ENCODE data around the gene HHIPL1. TPM values are rescaled to one million over a fixed set of nuclear protein-coding genes. Genes with fewer than 3 reads are reported as not detected.

The HHIPL1 gene
- total and polyA plus RNA-seq, 2 of the 8 experiments (the other 6 are each of a cell fraction or from before 2014, with no cell fraction given): 1.5 to 2.6 TPM

DNA sequence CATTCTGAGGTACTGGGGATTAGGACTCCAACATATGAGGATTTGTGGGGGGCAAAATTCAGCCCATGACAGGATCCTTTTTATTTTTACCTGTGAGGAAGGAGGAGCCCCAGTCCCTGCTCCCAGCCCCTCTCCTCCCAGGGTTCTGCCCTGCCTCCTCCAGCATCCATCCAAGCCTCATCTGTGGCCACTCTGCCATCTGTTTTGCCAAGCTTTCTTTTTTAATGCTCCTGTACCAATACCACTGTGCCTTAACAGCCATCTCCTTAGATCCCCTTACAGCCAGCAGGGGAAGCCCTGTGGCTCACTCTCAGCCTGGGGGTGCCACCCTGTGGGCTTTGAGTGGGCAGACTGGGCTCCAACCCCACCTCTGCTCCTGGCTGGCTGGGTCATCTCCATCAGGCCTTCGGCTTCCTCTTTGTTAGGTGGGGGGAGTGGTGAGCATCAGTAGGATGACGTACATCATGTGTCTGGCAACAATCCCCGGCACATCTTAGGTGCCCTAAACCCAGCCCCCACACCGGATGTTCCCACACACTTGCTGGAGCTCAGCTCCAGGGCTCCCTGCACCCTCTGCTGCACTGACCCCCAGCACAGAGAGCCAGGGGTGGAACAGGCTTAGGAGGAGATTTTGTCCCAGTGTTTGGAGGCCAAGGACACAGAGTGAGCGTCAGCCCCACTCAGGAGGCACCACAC is 79.4 kb downstream of the HHIPL1 start:
- no peak overlapping the region for H3K9ac ChIP-seq (replicated peaks in 1 of 4; ENCODE audit: extremely low read depth in 1 of 4, low read depth in 3 of 4, low read length in 3 of 4)
- no peak overlapping the region for H2AFZ ChIP-seq (ENCODE audit: low read length)
- no peak overlapping the region for H2BK5ac ChIP-seq (ENCODE audit: low read depth, low read length)
- no peaks in the 10 kb centered on the region for H3K9me3 ChIP-seq (ENCODE audit: insufficient read depth in 2 of 2, low read depth in 1 of 2, low read length in 1 of 2)
- no peaks in the 10 kb centered on the region for H3K27me3 ChIP-seq (replicated peaks in 1 of 4; ENCODE audit: control insufficient read depth in 3 of 4, extremely low read depth in 1 of 4, insufficient read depth in 3 of 4, low read length in 3 of 4)
- no peaks in the 10 kb centered on the region for H3K79me2 ChIP-seq (ENCODE audit: control insufficient read depth in 1 of 2, insufficient read depth in 2 of 2, low read length in 2 of 2)
- no peaks in the 10 kb centered on the region for H3K36me3 ChIP-seq (ENCODE audit: control insufficient read depth in 2 of 4, insufficient read depth in 4 of 4, low read length in 3 of 4)
- H4K20me1 ChIP-seq (replicated peaks in 1 of 2; ENCODE audit: control insufficient read depth in 1 of 2, insufficient read depth in 2 of 2, low read length in 2 of 2): peaks cover 0 to 1% of the 10 kb centered on the region in 2 experiments
- peak overlapping the region; percentile 38; the same call in 1 of the 2 replicates for H4K8ac ChIP-seq (ENCODE audit: extremely low read depth, insufficient read depth, low read length)
- H2BK12ac ChIP-seq (ENCODE audit: low read depth, low read length): no peak overlapping the region
- H3K4me1 ChIP-seq (replicated peaks in 1 of 4; ENCODE audit: control insufficient read depth in 3 of 4, insufficient read depth in 4 of 4, low read length in 3 of 4): peaks cover 0 to 6% (median under 1%) of the 10 kb centered on the region in 4 experiments; a peak in 1 of 7 replicates
- H3K4ac ChIP-seq (replicated peaks; ENCODE audit: insufficient read length, low read depth, low read length): no peak overlapping the region
- H3K4me3 ChIP-seq (ENCODE audit: extremely low read depth in 1 of 4, insufficient read depth in 2 of 4, low read depth in 3 of 4, low read length in 4 of 4): no peak overlapping the region
- WGBS, 2 experiments (ENCODE audit: extremely low coverage in 1 of 2, insufficient coverage in 1 of 2, insufficient read length in 1 of 2, insufficient replicate concordance in 2 of 2, low coverage in 1 of 2, low lambda C conversion rate in 2 of 2, missing lambda C conversion rate in 1 of 2): 90% methylated on average over 5 of the region's 5 CpGs; no CpG with 5 or more reads in 1 of the 2 experiments
- FAIRE-seq (no peak), DNase-seq (ENCODE audit: low read depth in 1 of 2, low spot score in 2 of 2) (no peak)
- no peak overlapping the region for H2AK5ac ChIP-seq (ENCODE audit: low read depth, low read length)
- no peak overlapping the region for H2BK120ac ChIP-seq (replicated peaks; ENCODE audit: low read depth, low read length)
- H4K5ac ChIP-seq (ENCODE audit: insufficient read length, low read depth, low read length): no peak overlapping the region
- H3K23ac ChIP-seq (ENCODE audit: insufficient read length): no peak overlapping the region
- H3K27ac ChIP-seq (ENCODE audit: low read depth, low read length): no peak overlapping the region
- H3K18ac ChIP-seq (ENCODE audit: extremely low read depth, low read length): no peak overlapping the region
- H3K56ac ChIP-seq (replicated peaks; ENCODE audit: insufficient read length, low read depth, low read length): no peak overlapping the region
- ChIA-PET POLR2A (ENCODE audit: partially characterized antibody) (no interaction called here), CTCF (ENCODE audit: partially characterized antibody) (interaction anchor here (1.0 to 18.9 kb wide), 4 partner anchors 23 to 171 kb away, joined by 3 to 237 read pairs (median 3); no protein-coding TSS in a partner anchor)
- H2BK15ac ChIP-seq (ENCODE audit: low read length): 0 out of 2 replicates have a peak overlapping the region, but pooled peaks have one; percentile 10
- no peak overlapping the region for H3K14ac ChIP-seq (ENCODE audit: insufficient read length)
- H3K79me1 ChIP-seq (ENCODE audit: low read depth, low read length): no peaks in the 10 kb centered on the region
- H4K91ac ChIP-seq (replicated peaks; ENCODE audit: insufficient read length, low read length): no peak overlapping the region
- no peak overlapping the region for H3K4me2 ChIP-seq (ENCODE audit: insufficient read depth in 1 of 2, low read depth in 2 of 2, low read length in 2 of 2)
- no peaks in the 10 kb centered on the region for H3K23me2 ChIP-seq (ENCODE audit: low read depth, low read length)
- H2BK20ac ChIP-seq (ENCODE audit: low read length): no peak overlapping the region
- TF ChIP-seq CREB1 (IDR thresholded peaks at IDR 0.05): no peak
- TF ChIP-seq BRCA1 (IDR thresholded peaks at IDR 0.05; ENCODE audit: low read depth, low read length): no peak
- TF ChIP-seq RFX5 (IDR thresholded peaks at IDR 0.05; ENCODE audit: borderline replicate concordance, low read depth, low read length): no peak
- no peak for TF ChIP-seq CBX5 (IDR thresholded peaks at IDR 0.05; ENCODE audit: low read depth, low read length)
- TF ChIP-seq SP4 (IDR thresholded peaks at IDR 0.05; ENCODE audit: low read length): no peak
- no peak for TF ChIP-seq ASH2L (IDR thresholded peaks at IDR 0.05; ENCODE audit: low read length)
- TF ChIP-seq RBBP5 (IDR thresholded peaks at IDR 0.05; ENCODE audit: borderline replicate concordance, low read depth, low read length): no peak
- TF ChIP-seq ZNF274 (IDR thresholded peaks at IDR 0.05; ENCODE audit: borderline replicate concordance, extremely low read depth, low read length): no peak
- TF ChIP-seq SIRT6 (IDR thresholded peaks at IDR 0.05; ENCODE audit: low read length): no peak
- TF ChIP-seq SUZ12 (IDR thresholded peaks at IDR 0.05; ENCODE audit: low read length): no peak
- no peak for TF ChIP-seq EP300 (IDR thresholded peaks at IDR 0.05; ENCODE audit: borderline replicate concordance in 1 of 2, low read depth in 2 of 2, low read length in 2 of 2)
- no peak for TF ChIP-seq PHF8 (conservative IDR thresholded peaks at IDR 0.05; ENCODE audit: low read depth, low read length)
- TF ChIP-seq EZH2 (IDR thresholded peaks at IDR 0.05; ENCODE audit: low read depth, low read length, severe bottlenecking): no peak
- TF ChIP-seq GTF2F1 (IDR thresholded peaks at IDR 0.05; ENCODE audit: borderline replicate concordance, low read depth, low read length): no peak

Measured in H1 (cell line).